ENCODE results near the gene OLIG3.

OLIG3 gene

DNA sequence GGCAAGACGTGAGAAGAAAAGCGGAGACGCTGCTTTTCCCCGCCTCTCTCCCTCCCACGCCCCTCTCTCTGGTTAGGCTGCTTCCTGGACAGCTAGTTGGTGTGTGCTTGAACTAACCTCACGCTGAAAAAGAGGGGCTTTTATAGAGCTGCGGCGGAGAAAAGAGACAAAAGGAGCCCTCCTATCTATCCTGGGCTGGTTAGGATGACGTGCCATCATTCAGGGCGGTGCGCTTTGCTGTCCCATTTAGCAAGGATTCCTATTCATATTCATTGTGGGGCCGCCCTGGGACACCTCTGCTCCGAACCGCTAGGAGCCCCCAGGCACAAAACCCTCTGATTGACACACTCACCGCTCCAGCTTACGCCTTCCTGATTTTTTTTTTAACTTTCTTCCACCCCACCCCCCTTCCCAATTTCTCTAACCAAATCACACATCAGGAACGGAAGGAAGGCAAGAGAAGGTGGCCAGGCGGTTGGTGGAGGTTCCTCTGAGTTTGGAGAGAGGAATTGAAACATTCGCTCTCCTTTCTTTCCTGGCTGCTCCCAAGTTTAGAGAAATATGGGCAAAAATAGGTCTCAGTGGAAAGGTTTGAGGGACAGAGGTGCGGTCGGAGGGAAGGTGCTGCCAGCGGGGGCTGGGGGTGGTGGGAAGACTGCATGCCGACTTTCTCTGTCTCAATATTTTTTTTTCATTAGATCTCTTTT lies at the start of gene OLIG3:
OLIG3 (minus strand) TSS at position 114 of the 707 bp plus-strand sequence. CDS start 224 bp downstream, outside the sequence.
- peak; percentile 65 for DNase-seq

DNA sequence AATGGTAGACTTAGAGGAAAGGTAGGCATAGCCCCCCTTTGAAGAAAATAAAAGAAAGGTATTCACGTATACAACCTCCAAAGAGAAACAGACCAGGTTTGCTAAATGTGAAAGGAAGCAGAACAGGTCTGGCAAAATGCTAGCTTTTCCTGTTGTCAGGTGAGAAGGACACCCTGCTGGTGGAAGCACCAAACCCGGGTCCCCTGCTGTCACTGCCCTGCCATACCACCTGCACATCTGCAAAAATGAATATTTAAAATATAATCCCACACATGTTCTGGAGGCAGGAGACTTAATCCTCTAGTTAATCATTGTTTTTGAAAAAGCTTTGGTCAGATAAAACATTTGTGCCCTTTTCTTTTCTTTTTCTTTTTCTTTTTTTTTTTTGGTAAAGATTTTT lies 48.9 kb upstream of the OLIG3 start:
- no peak for DNase-seq

DNA sequence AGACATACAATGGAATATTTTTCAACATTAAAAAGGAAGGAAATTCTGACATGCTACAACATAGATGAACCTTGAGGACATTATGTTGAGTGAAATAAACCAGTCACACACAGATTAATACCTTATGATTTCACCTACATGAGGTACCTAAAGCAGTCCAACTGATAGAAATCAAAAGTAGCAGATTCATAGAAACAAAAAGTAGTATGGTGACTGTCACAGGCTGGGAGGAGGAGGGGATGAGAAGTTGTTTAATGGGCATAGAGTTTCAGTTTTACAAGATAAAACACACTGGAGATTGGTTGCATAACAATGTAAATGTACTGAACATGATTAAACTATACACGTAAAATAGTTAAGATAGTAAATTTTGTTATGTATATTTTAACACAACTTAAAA lies 48.5 kb upstream of the OLIG3 start:
- DNase-seq, result no peak

DNA sequence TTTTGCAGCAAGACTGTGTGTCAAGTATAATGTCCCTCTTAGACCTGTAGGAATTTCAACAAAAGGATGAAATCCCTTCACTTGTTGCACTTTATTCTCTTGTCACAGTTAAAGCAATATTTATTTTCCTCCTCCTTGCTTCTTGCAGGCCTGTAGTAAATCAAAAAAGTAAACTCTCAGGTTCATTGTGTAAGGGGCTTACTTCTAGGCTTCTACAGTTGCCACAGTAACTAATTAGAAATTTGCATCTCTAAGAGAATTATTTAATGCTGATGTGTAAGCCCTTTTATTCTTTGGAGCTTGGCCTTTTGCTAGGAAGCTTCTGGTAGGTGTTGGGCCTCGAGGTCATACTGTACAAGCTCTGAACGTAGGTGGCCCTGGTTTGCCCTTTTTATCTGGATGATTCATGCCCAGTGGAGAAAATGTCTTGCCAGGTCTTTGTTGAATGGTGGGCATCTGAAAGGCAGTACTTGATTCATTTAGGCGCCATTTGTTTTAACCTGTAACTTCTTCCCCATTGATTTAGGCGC lies 47.4 kb upstream of the OLIG3 start:
- DNase-seq, result no peak

DNA sequence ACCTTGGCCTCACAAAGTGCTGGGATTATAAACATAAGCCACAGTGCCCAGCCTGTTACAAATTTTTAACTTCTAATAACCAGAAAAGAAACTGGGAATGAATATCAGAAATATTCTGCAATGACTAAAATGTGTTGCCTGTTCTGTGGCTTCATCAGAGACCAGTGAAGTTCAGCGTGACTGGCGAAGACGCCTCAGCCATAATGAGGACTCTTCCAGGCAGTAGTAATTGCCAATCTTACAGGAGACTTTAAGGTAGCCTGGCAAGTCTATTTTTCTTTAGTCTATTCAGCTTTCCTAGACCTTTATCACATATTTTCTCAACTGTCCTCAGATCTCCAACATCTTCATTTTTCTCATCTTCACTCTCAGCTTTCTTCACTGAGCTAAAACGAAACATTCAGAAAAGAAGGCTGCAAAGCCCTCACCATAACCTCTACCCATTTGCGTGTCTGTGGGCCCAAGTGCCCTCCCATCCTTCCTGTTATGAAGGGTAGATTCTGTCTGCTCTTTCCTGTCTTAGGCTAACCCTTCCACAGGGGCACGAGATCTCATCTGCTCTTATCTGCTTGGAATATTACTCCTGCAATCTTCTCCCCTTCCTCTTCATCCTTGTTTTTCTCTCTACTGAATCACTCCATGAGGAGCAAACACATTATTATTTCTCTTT lies 42.0 kb upstream of the OLIG3 start:
- DNase-seq, result peak; percentile 36

DNA sequence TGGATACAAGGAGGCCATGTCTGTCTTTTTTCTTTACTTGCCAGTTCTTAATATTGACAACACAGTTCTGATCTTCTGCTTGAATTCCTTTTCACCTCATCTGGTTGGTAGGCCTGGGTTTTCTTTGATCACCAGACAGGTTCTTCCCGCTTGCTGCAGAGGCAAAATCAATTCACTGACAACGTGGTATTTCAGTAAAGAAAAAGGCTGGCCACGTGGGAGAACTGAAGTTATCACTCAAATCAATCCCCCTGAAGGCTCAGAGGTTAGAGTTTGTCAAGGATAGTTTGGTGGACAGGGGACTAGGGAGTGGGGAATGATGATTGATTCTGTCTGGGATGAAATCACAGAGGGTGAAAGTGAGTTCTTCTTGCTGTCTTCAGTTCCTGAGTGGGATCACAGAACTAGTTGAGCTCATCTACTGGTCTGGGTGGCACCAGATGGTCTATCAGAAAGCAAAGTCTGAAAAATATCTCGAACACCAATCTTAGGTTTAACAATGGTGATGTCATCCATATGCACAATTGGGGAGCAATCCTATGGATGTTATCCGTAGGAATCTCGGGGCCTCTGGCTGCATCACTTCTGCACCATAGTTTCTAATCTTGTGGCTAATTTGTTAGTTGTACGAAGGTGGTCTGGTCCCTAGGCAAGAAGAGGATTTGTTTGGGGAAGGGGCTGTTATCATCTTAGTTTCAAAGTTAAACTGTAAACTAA lies 37.3 kb upstream of the OLIG3 start:
- no peak for DNase-seq

DNA sequence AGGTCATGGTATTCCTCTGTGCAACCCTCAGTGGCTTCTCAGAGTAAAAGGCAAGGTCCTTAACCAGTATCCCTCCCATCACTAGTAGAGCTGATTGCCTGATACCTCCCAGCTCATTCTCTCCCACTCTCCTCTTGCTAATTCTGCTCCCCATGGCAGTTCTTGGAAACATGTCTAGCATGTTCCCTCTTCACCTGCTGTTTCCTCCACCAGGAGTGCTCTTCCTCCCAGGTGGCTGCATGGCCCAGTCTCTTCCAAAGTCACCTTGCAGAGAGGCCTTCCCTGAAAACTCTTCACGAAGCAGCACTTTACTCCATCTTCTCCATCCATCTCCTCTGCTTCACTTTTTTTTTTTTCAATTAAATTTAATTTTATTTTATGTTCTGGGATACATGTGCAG lies 36.2 kb upstream of the OLIG3 start:
- no peak for DNase-seq

DNA sequence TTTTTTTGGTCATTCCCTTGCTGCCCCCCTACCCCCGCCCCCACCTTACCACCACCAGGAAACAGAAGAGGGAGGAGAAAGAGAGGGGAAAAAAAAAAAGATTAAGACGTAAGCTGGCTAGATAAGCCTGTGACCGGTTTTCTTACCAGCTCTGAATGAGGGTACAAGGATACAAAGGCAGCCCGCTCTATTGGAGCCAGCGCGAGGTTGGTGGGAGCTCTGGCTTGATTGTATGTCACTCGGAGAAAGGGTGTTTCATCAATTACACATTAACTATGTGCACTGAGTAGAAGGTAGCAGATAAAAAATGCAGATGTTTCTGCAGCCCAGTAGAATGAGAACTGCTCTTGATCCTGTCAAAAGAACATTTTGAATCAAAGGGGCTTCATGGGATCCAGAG lies 28.6 kb upstream of the OLIG3 start:
- no peak for DNase-seq

DNA sequence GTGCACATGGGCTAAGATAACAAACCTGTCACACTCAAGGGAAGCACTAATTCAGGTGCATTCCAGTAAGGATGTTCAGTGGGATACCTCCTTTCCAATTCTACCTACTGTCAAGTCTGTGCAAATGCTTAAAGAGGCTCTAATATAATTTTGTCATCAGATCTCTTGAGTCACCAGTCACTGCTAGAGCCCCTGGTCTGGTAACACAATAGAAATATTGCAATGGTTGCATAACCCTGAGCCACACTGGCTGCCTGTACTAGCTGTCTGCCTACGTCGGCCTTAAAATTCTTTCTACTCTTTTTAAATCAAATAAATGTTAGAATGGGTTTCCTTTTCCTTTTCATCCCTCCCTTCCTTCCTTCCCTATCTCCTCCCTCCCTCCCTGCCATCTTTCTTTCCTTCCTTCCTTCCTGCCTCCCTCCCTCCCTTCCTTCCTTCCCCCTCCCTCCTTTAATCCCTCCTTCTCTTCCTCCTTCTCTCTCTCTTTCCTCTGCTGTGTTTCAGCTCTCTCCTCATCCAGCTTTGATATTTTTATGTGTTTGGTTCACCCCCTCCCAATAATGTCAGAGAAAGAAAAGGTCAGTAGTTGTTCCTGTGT lies 28.1 kb upstream of the OLIG3 start:
- no peak for DNase-seq

DNA sequence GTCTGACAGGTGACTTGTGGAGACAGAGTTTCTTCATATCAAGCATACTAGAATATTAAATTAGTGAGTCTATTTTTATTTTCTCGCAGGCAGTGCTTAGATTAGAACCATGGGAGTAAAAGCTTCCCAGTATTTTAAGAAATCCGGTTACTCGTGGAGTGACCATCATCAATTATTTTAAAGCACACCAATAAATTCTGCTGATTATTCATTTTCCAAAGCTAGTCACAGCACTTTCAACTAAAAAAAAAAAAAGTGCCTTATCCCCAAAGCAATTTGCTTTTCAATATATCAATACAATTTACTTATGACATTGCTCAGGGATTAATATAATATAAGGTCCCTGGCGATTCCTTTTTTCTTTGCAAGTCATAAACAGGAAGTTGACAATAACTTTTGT lies 26.3 kb upstream of the OLIG3 start:
- no peak for DNase-seq

DNA sequence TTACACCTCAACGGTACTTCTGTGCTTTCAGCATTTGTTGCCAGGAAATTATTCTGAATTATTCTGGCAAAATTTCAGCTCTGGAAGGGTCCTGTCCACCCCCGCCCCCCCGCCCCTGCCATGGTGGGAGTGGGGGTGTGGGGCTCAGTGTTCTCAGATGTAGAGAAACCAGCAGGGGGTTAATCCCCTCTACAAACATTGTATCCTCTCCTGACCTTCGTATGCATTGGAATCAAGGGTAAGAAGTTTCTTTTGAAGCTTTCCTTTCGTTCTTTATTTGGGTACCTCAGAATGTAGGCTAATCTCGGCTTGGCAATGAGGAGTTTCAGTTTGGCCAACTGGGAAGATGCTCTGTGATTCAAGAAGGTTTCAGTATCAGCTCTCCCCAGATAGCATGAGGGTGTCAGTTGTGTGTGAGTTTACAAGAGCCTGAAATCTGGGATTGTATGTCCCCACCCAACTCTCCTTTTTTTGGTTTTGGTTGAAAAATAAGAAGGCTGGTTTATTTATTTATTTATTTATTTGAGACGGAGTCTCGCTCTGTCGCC lies 25.5 kb upstream of the OLIG3 start:
- no peak for DNase-seq

DNA sequence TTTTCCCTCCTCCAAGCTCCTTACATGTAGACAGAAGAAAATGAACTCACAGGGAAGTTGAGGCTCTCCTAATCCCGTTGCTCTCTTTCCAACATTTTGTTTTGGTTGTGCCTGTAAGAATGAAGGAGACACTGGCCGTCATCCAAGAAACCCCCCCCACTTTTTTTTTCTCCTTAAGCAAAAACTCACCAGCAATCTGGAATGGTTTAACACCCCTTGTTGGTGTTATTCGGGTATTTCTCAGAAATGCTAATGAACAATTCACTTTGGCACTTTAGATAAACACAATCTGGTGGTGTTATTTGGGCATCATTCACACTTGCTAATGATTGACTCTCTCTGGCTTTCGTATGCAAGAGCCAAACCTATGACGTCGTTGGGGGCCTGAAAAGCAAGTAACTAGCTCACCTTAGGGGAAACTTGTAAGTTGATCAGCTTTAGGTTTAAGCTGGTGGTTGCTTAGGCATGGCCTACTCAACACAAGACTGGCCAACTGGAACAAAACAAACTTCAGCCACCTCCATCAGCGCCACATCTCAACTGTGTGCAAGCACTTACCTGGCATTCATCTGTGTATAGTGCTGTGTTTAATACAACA lies 24.3 kb upstream of the OLIG3 start:
- DNase-seq, result no peak

DNA sequence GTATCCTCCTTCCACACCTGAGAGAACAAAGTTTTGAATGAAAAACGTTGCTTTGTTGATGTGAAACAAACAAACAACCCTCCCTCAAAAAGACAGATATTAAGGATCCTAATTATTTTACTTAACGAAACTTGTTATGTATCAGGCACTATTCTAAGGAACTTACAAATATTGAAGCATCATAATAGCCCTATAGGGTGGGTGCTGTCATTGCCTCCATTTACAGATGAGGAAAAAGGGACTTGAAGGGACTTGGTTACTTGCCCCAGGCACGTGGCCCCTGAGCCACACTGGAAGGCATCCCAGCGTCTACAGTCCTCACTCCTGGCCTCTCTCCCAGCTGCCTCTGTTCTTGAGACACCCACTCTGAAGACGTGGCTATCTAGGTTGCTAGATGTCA lies 20.2 kb upstream of the OLIG3 start:
- DNase-seq, result no peak

DNA sequence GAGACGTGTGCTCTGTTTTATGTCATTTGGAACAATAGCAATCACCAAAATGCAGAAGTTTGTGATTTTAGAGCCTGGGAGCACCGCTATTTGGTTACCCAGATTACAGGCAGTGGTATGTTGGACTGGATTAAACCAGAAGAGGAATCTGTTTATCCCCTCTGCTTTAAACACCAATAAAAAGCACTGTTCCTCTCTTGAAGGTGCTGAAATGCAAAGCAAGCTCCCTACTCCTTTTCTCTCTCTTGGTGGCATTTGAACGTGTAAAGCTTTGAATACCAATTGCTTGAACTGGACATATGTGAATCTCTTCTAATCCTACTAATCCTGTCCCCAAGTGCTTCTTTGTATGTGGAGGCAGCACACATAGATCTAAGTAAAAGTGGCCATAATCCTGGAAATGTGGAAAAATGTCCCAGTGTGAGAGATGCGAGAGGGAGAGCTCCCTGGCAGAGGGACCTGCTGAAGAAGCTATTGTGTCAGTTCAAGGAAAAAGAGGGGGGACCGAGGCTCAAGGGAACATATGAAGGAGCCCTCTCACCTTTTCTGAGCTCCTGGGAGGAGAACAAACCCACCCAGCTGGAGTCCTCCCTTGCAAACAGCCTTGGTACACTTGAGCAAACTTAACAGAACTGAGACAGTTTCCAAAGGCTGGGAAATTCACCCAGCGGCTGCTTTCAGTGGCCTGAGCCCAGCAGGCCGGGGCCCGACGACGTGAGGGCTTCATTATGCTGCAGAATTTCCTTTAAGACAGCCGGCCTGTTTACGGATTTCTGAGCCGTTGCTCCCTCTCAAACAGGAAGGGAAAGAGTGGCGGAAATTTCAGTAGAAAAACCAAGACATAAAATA lies 18.8 kb upstream of the OLIG3 start:
- DNase-seq, result no peak

DNA sequence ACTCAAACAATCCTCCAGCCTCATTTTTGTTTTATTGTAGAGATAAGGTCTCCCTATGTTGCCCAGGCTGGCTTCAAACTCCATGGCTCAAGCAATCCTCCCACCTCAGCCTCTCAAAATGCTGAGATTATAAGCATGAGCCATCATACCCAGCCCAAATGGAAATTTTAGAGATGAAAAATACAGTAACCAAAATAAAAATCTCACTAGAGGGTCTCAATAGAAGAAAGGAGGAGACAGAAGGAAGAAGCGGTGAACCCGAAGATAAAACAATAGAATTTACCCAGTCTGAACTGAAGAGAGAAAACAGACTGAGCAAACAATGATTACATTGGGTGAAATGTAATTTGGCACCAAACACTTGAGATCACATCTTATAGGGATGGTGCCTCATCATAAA lies 16.7 kb upstream of the OLIG3 start:
- DNase-seq, result no peak

DNA sequence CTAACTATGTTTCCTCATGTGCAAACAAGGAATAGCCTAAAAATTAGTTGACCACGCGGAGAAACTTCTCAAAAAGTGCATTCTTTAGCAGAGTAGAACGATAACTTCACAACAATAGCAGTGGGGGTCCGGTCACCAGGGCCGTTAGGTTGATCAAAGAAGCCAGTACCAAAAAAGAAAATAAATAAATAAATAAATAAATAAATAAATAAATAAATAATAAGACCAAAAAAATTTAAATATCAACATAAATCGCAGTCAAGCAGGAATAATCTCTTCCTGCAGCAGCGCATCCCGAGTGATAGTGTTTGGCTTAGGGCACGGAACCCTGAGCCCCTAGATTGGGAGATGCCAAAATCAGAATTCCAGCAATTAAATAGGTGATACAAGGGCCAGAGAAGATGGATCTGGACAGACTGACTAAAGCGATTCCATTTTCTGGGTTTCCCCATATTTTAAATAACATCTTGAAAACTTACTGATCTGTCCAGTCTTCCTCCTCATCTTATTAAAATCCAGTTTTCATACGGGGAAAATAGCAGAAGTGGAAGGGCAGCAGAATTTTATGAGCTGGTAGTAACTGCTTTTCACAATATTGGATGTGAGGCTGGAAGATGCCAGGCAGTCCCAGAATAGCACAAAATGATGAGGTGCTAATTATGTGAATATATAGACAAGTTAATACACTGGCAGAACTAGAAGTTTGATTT lies 4.4 kb upstream of the OLIG3 start:
- DNase-seq, result no peak

DNA sequence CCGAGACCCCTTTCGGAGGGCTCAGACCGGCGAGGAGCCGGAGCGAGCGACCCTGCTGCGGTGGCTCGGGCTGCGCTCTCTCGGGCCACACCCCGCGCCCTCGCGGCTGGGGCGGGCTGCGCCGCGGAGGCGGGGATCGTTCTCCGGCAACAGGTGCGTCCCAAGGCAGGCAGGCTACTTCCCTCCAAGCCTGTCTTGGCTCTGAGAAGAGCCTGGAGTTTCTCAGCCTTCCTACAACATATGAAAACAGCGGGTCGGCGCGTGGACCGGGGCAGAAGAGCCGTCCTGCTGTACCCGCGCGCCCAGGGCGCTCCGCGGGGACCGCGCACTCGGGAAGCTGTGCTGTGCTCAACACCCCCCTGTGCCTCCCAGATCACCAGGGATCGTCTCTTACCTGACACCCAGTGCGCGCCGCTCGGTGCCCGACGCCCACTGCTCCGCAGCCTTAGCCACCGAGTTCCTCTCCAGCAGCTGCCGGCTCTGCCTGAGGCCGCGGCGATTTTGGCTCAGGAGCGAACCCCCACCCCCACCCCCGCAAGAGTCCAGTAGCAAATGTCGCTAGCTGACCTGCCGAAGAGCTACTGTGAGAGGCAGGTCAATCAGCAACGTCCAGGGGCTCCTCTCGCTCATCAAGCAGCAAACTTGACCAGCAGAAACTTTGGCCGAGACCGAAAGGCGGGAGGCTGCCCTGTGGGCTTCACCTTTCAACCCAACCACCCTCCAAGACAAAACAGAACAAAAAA lies 3.7 kb upstream of the OLIG3 start:
- DNase-seq, result peak; percentile 39

DNA sequence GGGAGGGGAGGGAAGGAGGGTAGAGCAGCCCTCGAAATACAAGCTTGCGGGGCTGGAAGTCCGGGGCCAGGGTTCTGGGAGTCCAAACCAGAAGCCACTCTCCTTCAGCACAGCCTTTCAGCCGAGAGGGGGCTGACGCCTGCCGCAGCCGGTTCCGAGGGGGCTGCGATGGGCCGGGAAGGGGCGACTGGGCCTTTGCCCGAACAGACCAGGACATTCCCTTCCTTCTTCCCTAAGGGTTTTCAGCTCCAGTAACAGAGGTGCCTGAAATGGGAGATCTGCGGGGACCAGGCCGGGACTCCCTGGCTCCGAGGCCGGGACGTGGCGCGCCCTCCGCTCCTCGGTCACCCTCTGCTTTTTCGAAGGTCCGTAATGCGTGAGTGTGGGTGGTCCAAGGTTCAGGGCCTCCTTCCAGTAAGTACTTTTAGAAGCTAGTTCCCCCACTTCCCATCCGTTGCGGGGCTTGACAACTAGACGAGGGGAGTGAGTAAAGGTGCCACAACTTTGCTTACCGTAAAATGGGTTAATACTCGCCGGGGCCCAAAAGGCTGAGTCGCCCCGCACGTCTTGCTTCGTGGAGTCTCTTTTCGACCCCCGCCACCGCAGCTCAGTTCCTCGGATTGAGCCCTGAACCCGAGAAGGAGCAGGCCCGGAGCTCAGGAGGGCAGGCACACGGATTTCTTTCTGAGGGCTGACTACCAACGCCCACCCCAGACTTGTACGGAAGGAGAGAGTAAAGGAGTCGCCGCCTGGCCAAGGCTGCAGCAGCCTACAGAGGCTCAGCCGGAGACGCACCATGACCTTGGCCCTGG lies 2.9 kb upstream of the OLIG3 start:
- DNase-seq, result peak; percentile 28

DNA sequence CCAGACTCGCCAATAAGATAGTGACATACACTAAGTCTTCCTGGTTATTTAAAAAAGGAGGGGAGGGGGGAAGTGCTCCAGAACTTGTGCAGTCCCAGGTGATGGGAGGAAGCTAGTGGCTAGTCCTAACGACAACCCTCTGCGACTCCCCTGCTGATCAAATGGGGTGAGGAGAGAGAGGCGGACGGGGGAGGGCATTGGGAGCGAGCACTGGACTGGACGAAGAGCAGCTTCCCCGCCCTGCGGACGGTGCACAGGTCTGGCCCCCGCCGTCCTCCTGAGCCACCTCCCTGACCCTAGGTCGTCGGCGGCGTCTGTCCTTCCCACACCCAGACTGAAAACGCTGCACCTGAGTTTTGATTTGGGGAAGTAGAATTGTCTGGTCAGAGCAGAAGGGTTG lies 2.2 kb upstream of the OLIG3 start:
- DNase-seq, result no peak

Measured in stimulated activated CD8-positive, alpha-beta memory T cell treated with anti-CD3 and anti-CD28 coated beads, Interleukin-4, amount 100 ng/mL, for 48 hours (primary cell).